ENCODE data around the gene HSD17B2.
"Not testable (repeated sequence)": the region's sequence is repeated elsewhere in the genome, so short reads cannot be mapped to it uniquely, and the experiment has no call there.

The HSD17B2 gene

GRCh38 chr16:82137822-82138167 lies 102.7 kb downstream of the HSD17B2 start:
- DNase-seq = no peak

GRCh38 chr16:82138478-82139285 lies 103.6 kb downstream of the HSD17B2 start:
- peak; percentile 10 for DNase-seq

- not testable (repeated sequence) for DNase-seq
Measured at GRCh38 chr16:82139286-82139571, 104.2 kb downstream of the HSD17B2 start.

- no peak for DNase-seq
Measured at GRCh38 chr16:82146556-82146955, 111.5 kb downstream of the HSD17B2 start.

- DNase-seq = no peak
Measured at GRCh38 chr16:82146957-82147356, 111.9 kb downstream of the HSD17B2 start.

GRCh38 chr16:82147546-82147945 lies 112.5 kb downstream of the HSD17B2 start:
- DNase-seq = no peak

Data from NCI-H526 treated with DMSO at 0.1 percent for 48 hours (cell line).